DLD1 (cell line): ENCODE results near the gene TEKT5.

Experiments
- in situ Hi-C: cut with HindIII; loops from 2 replicates; pipeline ENCODE4 v1.10.0; 2017; ENCODE audit warnings: low sequenced_read_pairs

Gene TEKT5

GRCh38 chr16:10614685-10615084 lies 80.0 kb downstream of the TEKT5 start:
- in situ Hi-C loops: no loop called here

GRCh38 chr16:10613785-10614485 lies 80.8 kb downstream of the TEKT5 start:
- in situ Hi-C loops: no loop called here

GRCh38 chr16:10612649-10613179 lies 82.0 kb downstream of the TEKT5 start:
- in situ Hi-C loops: no loop called here

GRCh38 chr16:10611825-10612342 lies 82.8 kb downstream of the TEKT5 start:
- in situ Hi-C loops: no loop called here

GRCh38 chr16:10610499-10611184 lies 84.1 kb downstream of the TEKT5 start:
- in situ Hi-C loops: no loop called here

GRCh38 chr16:10609402-10609774 lies 85.3 kb downstream of the TEKT5 start:
- in situ Hi-C loops: no loop called here

GRCh38 chr16:10608687-10609401 lies 85.9 kb downstream of the TEKT5 start:
- in situ Hi-C loops: no loop called here

GRCh38 chr16:10607157-10607556 lies 87.6 kb downstream of the TEKT5 start:
- in situ Hi-C loops: no loop called here

GRCh38 chr16:10606607-10607006 lies 88.1 kb downstream of the TEKT5 start:
- in situ Hi-C loops: no loop called here

GRCh38 chr16:10605636-10606035 lies 89.1 kb downstream of the TEKT5 start:
- in situ Hi-C loops: no loop called here

GRCh38 chr16:10601444-10602408 lies 93.0 kb downstream of the TEKT5 start:
- in situ Hi-C loops: no loop called here

GRCh38 chr16:10600782-10601443 lies 93.8 kb downstream of the TEKT5 start:
- in situ Hi-C loops: no loop called here

GRCh38 chr16:10599626-10600025 lies 95.1 kb downstream of the TEKT5 start:
- in situ Hi-C loops: no loop called here

GRCh38 chr16:10598157-10598556 lies 96.6 kb downstream of the TEKT5 start:
- in situ Hi-C loops: no loop called here

GRCh38 chr16:10597187-10597601 lies 97.5 kb downstream of the TEKT5 start:
- in situ Hi-C loops: no loop called here

GRCh38 chr16:10594312-10594950 lies 100.3 kb downstream of the TEKT5 start:
- in situ Hi-C loops: no loop called here

GRCh38 chr16:10592611-10593010 lies 102.1 kb downstream of the TEKT5 start:
- in situ Hi-C loops: no loop called here

- in situ Hi-C loops: no loop called here
Measured at GRCh38 chr16:10590342-10590741, 104.4 kb downstream of the TEKT5 start.

GRCh38 chr16:10589109-10589508 lies 105.6 kb downstream of the TEKT5 start:
- in situ Hi-C loops: no loop called here
